HL-60 (cell line): ENCODE measurements around the gene RNF144A.
A peak's percentile ranks its signal among the peaks of the same experiment; 100 is the strongest.

Experiments
- DNase-seq, 2 experiments: peaks; one replicate each; pipeline ENCODE4 v3.0.0-alpha.2; 2010 to 2020; ENCODE audit warnings: low read depth in 1 of 2, low spot score in 1 of 2
- H3K27ac ChIP-seq: fragments of 250-450 bp; sonication (Bioruptor Pico); replicated peaks from 2 replicates; pipeline ENCODE4 v1.5.1; 2020; ENCODE audit warnings: mild to moderate bottlenecking, moderate library complexity
- H3K27me3 ChIP-seq: fragments of 250-450 bp; sonication (Bioruptor Pico); 2 replicates; pipeline ENCODE4 v1.5.1; 2021; ENCODE audit warnings: mild to moderate bottlenecking, moderate library complexity; ENCODE audit not compliant: insufficient read depth, poor library complexity, severe bottlenecking
- H3K4me3 ChIP-seq: replicated peaks from 2 replicates; pipeline ENCODE4 v1.5.1; 2011; ENCODE audit warnings: mild to moderate bottlenecking, control low read depth, low read length; ENCODE audit not compliant: insufficient read depth
- GABPA ChIP-seq: IDR thresholded peaks from 2 replicates; pipeline ENCODE4 v1.6.1; 2012; ENCODE audit warnings: low read depth
- POLR2AphosphoS5 ChIP-seq: IDR thresholded peaks from 2 replicates; pipeline ENCODE4 v1.6.1; 2012; ENCODE audit warnings: low read depth
- REST ChIP-seq: IDR thresholded peaks from 2 replicates; pipeline ENCODE4 v1.6.1; 2012; ENCODE audit warnings: low read depth; ENCODE audit not compliant: insufficient replicate concordance
- SPI1 ChIP-seq: IDR thresholded peaks from 2 replicates; pipeline ENCODE4 v1.6.1; 2012; ENCODE audit warnings: low read depth, mild to moderate bottlenecking, borderline replicate concordance
- long read RNA-seq: library from polyadenylated mRNA; unstranded; transcript quantifications from one replicate; pipeline ENCODE4 v2.0.0, GENCODE V29; 2020
- TF ChIP-seq, protein P1 (sequence below): IDR thresholded peaks from one replicate; pipeline ENCODE4 v1.5.1; 2011; ENCODE audit warnings: low read length, control low read depth, inconsistent platforms; ENCODE audit not compliant: insufficient read depth

Gene RNF144A, protein sequence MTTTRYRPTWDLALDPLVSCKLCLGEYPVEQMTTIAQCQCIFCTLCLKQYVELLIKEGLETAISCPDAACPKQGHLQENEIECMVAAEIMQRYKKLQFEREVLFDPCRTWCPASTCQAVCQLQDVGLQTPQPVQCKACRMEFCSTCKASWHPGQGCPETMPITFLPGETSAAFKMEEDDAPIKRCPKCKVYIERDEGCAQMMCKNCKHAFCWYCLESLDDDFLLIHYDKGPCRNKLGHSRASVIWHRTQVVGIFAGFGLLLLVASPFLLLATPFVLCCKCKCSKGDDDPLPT
- long read RNA-seq, partial matches to known transcripts: 1 of 4 reads
- long read RNA-seq, other reads (novel, unspliced or antisense): 3 of 4 reads

DNA sequence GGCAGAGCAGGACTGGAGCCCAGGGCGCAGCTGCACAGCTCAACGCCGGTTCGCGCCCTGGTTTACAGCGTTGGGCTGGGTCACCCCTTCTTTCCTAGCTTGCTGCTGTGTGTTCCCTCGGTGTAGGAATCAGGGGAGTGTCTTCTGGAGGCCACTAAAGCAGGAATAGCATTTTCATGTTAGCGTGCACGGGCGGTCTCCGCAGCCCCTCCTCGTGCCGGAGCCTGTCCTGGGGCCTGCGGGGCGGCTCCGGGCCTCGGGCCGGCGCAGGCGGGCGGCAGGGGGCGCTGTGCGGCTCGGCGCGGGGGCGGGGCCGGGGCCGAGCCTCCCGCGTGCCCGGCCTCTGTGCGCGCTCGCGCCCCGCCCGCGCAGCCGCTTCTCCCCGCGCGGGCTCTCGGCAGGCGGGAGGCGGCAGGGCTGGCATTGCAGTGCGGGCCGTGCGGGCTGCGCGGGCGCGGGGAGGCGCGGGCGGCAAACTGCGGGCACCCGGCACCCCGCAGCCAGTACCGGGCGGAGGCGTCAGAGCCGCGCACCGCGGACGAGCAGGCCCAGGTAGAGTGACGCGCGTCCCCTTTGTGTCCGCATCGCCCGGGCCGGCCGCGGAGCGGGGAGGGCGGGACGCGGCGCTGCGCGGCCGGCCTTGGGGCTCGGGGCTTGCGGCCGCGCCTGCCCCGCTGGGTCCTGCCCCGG, at the start of gene RNF144A:
Gene RNF144A, plus strand, starts transcription at position 342 of the 690 bp plus-strand sequence. CDS start 79,515 bp downstream, outside the sequence.
- peak within 1 kb of the TSS; percentile 60 for H3K4me3 ChIP-seq
- TF ChIP-seq POLR2AphosphoS5 (peak; percentile 48; the same call in 1 of the 2 replicates), GABPA (no peak)
- no peaks in the 10 kb centered on the region for H3K27me3 ChIP-seq
- H3K27ac ChIP-seq: peak within 1 kb of the TSS; percentile 50
- peak in 1 of 2 experiments; percentile 41 for DNase-seq

DNA sequence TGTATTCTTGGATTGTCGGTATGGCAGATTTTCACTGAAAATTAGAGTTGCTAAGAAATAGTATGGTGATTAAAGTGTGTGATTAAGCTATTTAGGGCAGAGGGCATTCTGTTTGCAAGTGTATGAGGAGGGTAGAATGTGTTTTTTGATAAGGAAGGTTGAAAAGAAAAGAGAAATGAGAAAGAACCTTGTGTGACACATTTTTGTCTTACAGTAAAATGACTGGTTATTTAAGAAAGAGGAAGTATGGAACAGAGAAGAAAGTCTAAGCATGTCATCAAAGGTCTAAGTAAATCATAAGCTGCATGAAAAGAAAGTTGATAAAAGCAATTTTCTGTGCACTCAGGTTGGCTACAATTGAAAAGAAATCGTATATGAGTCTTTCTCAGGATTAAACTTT, 44.8 kb upstream of the RNF144A start:
- no peaks in the 10 kb centered on the region for H3K27me3 ChIP-seq
- H3K27ac ChIP-seq: no peak overlapping the region
- DNase-seq: no peak
- H3K4me3 ChIP-seq: no peak overlapping the region
- TF ChIP-seq GABPA (no peak), POLR2AphosphoS5 (no peak), REST (no peak), SPI1 (no peak; the same call in 1 of the 2 replicates)
- TF ChIP-seq, protein P1, sequence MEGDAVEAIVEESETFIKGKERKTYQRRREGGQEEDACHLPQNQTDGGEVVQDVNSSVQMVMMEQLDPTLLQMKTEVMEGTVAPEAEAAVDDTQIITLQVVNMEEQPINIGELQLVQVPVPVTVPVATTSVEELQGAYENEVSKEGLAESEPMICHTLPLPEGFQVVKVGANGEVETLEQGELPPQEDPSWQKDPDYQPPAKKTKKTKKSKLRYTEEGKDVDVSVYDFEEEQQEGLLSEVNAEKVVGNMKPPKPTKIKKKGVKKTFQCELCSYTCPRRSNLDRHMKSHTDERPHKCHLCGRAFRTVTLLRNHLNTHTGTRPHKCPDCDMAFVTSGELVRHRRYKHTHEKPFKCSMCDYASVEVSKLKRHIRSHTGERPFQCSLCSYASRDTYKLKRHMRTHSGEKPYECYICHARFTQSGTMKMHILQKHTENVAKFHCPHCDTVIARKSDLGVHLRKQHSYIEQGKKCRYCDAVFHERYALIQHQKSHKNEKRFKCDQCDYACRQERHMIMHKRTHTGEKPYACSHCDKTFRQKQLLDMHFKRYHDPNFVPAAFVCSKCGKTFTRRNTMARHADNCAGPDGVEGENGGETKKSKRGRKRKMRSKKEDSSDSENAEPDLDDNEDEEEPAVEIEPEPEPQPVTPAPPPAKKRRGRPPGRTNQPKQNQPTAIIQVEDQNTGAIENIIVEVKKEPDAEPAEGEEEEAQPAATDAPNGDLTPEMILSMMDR: no peak

DNA sequence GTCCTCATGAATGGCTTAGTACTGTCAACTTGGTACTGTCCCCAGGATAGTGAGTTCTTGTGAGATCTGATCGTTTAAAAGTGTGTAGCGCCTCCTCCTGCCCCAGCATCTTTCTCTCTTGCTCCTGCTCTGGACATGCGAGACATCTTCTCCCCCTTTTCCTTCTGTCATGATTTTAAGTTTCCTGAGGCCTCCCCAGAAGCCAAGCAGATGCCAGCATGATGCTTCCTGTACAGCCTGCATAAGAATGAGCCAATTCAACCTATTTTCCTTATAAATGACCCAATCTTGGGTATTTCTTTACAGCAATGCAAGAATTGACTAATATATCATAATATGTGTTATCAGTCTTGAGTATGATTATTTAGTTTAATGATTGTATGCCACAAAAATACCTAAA, 43.2 kb upstream of the RNF144A start:
- TF ChIP-seq REST (no peak), POLR2AphosphoS5 (no peak), GABPA (no peak), SPI1 (no peak)
- TF ChIP-seq, protein P1: no peak
- Histone ChIP-seq H3K27ac (no peak overlapping the region), H3K4me3 (no peak overlapping the region), H3K27me3 (no peaks in the 10 kb centered on the region)
- DNase-seq: no peak

DNA sequence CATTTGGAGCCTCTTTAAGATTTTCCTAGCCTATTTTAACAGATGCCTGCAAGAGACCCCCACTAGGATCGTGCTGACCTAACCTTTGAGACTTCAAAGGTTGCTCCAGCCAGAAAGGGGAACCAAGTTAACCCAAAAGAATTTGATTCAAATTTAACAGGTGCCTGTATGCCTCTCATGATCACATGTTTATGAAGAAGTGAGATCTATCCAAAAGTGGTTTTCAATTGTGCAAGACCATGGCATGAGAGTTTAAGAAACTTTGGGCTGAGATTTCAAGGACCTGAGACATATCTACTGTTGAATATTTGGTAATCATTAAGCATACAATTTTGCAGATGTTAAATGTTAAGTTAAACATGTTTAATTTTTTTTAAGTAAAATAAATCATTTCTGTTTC, 40.9 kb upstream of the RNF144A start:
- no peak for TF ChIP-seq GABPA
- TF ChIP-seq, protein P1: no peak
- no peak for TF ChIP-seq REST
- no peak for TF ChIP-seq SPI1
- no peak for TF ChIP-seq POLR2AphosphoS5
- H3K4me3 ChIP-seq: no peak overlapping the region
- no peak for DNase-seq
- H3K27ac ChIP-seq: no peak overlapping the region
- no peaks in the 10 kb centered on the region for H3K27me3 ChIP-seq
